HG02798 (cell line): Measurements from ENCODE around the gene TAF4B.
"Not testable (repeated sequence)": the region's sequence is repeated elsewhere in the genome, so short reads cannot be mapped to it uniquely, and the experiment has no call there.

Experiments
- ATAC-seq: cut with Tn5 transposase; IDR thresholded peaks from one replicate; pipeline ENCODE4 v1.9.1; 2021; ENCODE audit warnings: mild to moderate bottlenecking; ENCODE audit not compliant: unreplicated experiment, poor library complexity

Gene TAF4B

DNA sequence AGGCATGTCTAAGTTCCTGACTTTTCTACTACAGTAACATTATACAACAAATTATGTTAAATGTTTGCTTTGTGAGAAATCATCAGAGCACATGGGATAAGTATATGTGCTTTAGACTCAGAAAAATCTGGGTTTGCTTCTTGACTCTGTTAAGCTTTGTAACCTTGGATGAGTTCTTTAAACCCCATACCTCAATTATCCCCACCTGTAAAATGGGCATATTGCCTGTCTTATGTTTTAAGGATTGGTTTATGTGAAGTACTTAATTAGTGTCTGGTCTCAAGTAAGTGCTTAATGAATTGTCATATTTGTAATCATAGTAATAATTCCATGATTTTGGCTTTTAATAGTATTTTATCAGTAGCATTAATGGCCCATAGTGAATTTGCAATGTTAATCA is 135.8 kb downstream of the TAF4B start:
- ATAC-seq, result no peak

DNA sequence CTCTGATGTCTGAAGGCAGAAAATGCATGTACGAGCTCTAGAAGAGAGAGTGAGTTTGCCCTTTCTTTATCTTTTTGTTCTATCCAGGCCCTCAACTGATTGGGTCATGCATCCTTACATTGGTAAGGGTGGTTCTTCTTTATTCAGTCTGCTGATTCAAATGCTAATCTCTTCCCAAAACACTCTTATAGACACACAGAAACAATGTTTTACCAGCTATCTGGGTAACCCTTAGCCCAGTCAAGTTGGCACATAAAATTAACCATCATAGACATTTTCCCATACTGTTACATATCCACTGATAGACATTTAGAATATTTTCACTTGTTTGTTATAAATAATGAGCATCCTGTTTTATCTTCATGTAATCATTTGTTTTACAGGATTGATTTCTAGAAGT is 141.2 kb downstream of the TAF4B start:
- no peak for ATAC-seq

DNA sequence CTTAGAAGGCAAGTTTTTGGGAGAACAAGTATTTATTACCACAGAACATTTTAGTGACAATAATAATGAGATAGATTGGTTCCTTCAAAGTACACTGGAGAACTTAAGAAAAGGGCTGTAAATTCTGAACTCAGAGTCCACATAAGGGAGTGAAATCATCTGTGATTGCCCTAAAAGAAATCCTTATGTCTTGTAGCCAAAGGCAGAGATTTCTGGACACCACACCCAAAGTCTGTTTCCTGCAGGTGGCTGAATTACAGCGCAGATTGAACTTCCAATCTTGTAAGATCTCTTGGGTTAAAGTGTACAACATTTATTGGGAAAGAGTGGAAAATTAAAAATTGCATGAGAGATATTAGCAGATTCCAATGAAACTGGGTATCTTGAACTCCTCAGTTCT is 143.8 kb downstream of the TAF4B start:
- ATAC-seq, result no peak

DNA sequence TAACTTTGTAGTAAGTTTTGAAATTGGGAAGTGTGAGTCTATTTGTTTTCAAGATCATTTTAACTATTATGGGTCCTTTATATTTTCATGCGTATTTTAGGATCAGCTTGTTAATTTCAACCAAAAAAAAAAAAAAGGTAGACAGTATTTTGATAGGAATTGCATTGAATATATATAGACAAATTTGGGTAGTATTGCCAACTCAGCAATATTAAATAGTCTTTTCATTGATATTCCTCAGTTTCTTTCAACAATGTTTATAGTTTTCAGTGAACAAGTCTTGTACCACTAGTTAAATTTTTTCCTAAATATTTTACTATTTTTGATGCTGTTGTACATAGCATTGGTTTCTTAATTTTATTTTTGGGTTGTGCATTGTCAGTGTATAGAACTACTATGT is 149.9 kb downstream of the TAF4B start:
- no peak for ATAC-seq

DNA sequence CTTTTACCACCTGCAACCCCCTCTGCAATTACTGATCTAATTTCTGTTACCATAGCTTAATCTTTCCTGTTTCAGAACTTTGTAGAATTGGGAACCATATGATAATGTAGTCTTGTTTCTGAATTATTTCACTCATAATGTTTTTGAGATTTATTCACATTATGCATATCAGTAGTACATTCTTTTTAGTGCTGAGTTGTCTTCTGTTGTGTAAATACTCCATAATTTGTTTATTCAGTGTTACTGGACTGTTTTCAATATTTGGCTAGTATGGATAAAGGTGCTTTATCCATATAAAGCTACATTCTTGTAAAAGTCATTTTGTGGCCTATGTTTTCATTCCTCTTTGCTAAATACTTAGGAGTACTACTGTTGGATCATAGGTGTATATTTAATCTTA is 152.5 kb downstream of the TAF4B start:
- no peak for ATAC-seq

DNA sequence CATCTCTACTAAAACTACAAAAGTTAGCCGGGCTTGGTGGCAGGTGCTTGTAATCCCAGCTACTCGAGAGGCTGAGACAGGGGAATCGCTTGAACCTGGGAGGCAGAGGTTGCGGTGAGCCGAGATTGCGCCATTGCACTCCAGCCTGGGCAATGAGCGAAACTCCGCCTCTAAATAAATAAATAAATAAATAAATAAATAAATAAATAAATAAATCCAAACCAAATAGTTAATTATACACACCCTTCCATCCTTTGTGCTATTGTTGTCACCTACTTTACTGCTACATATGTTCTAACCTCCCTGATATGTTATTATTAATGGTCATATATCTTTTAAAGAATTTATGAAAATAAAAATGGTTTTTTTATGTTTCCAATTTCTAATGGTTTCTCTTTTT is 155.3 kb downstream of the TAF4B start:
- not testable (repeated sequence) for ATAC-seq

DNA sequence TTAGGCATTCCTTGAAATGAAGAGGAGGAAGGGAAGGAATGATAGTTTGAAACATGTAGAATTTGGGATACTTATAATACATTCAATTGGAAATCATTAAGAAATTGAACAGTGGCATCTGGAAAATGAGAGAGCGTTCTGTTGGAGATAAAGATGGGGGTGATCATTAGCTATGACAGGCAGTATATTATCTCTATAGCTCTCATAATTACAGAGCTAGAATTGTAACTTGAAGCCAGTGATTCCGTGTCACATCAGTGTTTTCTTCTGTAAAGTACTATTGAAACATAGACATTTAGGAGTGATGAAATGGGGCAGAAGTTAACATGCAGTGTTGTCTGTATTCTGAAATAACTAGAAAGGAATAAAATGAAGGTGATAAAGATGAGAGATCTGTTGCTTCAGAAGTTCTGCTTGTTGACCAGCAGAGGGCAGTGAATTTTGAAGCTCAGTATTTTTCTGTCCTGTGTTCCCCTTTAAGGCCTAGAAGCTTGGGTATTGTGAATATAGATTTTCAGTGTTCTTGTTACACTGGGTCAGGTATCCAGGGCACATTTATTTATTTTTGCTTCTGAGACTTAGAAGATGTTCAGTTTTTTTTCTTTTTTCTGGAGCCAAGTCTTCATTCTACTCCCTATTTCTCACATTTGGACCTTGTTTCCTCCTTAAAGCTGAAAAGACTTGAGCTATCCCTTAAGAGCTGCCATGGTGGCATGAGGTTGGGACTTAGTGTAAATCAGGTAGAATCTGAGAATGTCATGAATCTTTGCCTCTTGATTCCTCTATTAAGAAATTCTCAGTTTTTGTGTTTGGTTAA is 157.4 kb downstream of the TAF4B start:
- peak; percentile 84 for ATAC-seq

DNA sequence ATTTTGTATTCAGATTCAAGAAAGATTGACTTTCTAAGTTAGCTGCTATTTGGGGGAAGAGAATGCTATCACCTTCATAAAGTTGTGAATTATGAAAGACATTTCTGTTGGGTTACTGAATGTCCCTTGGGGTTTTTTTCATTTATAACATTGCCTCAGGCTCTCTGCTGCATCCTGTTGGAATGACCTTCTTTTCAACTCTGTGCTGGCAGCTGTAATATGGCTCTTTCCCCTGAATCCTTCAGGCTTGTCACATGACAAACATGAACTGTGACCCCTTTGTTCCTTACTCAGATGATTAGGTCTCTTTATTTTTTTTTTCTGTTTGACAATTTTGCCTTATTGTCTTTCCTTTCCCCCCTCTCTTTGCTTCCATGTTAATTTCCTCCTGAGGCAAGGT is 159.8 kb downstream of the TAF4B start:
- ATAC-seq, result no peak

DNA sequence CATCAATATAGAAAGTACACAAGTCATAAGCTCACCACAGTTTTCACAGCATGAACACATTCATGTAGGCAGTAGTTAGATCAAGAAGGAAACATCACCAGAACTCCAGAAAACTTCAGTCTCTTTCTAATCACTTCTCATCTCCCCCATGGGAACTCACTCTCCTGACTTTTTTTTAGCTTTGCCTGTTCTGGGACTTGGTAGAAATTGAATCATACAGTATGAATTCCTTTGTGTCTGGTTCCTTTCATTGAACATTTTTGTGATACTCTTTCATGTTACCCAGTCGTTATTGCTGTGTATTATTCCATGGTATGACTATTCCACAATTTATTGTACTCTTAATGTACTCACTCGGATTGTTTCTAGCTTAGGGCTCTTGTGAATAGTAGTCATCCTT is 160.2 kb downstream of the TAF4B start:
- ATAC-seq, result no peak

DNA sequence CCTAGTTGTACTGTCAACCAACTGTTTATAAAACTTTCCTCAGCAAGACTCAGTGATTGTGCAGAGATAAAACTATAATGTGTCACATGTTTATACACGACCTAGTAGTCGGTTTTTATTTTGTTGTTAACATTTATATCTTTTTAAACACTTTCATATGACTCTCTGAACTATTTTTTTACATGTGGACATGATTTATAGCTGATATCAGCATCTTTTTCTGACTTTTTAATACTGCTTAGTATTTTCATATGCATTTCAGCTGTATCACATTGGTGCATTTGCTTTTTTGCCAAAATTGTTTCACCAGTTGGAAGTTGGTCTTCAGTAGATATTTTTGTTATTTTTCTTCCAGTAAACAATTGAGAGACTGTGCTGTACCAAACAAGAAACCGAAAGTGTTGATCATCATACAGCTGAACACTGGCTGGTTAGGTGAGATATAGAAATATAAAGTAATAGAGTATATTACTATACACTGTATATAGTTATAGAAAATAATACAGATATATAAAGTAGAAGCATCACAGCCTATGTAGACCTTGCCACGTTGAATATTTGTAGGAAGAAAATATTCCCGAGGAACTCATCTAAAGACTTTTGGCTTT is 167.9 kb downstream of the TAF4B start:
- no peak for ATAC-seq

DNA sequence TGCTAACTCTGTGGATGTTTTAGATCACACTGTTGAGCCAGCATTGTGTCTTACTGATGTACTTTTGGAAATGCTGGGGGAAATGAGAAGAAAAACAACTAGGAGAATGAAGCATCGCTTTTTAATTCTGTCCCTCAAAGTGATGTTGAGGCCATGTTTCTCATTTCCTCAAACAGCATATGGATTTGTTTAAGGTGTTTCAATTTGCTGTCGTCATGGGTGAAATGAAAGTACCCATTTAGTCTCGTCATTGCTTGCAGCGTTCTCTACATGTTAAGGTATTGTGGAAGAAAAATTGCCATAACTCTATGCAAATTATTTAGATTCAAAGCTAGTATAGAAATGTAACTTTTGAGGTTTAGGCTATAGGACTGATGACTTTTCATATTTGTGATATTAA is 170.8 kb downstream of the TAF4B start:
- ATAC-seq, result peak; percentile 52

DNA sequence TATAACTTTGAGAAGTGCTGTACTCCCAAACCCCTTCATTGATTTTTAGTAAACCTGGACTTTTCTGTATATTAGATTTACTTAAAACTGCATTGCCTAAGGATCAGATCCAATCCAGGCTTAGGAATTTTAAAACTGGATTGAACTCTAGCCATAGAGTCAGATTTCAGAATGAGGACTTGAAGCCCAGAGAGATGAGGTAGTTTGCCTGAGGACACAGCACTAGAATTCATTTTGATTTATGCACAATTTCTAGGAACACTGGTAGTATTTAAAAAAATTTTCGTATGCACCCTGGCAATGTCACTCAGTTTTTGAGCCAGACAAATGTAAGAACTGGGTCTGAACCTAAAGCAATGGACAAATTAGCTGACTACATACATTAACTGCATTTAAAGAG is 177.2 kb downstream of the TAF4B start:
- no peak for ATAC-seq

DNA sequence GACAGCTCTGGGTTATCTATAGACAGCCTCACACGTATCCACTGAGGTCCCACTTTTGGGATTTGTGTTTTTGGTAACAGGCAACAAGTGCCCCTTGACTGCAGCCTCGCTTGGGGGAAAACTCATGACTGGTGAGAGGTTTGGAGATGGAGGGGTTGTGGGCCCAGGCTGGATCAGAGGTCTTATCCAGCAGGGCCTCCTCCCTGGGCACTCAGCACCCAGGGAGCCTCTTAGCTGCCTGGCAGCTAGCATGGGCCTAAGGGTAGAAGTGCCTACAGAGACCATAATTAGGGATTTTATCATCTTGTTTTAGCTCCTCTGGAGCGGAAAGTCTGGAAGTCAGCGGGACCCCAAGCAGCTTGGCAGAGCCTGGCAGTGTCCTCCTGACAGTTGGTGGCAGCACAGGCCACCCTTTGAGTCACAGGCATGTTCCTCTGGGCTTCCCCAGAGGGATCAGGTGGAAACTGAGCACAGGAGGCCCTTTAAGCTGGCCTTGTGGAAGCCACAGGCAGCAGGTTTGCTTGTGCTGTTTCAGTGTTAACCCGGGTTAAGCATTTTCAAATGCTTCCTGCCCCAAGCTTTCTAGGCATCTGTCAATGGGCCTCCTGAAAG is 179.1 kb downstream of the TAF4B start:
- ATAC-seq, result peak; percentile 81

DNA sequence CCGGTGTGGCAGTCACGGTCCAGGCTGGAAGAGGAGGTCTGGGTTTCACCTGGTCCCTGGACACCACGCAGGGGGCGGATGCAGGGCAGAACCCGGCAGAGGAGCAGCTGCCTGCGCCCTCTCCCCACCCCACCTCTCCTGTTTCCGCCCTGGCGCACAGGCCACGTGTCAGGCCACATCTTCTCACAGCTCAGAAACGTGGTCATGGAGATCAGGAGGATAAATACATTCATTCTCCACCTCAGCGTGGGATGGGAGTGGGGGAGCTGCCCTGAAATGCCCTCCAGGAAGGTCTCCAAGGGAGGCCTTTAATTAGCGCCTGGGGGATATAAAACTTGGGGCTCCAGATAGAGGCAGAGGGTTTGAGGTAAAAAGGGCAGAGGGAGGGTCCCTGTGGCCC is 180.1 kb downstream of the TAF4B start:
- ATAC-seq, result no peak

DNA sequence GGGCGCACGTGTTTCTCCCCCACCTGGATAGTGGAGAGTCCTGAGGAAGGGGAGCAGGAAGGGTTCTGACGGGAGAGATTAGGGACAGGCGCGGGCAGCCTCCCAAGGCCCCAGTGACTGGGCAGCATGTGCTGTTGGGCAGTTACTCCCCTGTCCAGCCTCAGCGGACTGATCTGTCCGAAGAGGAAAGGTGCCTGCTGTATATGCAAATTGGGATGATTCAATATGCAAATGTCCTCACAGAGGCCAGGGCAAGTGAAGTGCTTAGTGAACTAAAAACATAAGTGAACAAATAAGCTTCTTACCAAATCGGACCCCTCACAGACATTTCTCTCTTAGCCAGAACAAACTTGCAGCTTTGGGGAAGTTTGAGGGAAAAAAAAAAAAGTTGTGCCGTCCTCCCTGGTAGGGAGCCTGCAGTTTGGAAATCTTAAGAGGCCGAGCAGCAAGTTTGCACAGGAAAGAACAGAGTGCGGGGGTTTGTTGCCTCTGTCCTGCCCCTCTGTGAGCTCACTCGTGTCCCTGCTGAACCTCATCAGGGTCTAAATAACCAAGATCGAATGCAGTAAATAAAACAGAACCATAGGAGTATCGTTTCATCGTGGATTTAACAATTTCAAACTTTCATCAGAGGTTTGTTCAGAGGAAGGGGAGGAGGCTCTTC is 180.7 kb downstream of the TAF4B start:
- no peak for ATAC-seq

DNA sequence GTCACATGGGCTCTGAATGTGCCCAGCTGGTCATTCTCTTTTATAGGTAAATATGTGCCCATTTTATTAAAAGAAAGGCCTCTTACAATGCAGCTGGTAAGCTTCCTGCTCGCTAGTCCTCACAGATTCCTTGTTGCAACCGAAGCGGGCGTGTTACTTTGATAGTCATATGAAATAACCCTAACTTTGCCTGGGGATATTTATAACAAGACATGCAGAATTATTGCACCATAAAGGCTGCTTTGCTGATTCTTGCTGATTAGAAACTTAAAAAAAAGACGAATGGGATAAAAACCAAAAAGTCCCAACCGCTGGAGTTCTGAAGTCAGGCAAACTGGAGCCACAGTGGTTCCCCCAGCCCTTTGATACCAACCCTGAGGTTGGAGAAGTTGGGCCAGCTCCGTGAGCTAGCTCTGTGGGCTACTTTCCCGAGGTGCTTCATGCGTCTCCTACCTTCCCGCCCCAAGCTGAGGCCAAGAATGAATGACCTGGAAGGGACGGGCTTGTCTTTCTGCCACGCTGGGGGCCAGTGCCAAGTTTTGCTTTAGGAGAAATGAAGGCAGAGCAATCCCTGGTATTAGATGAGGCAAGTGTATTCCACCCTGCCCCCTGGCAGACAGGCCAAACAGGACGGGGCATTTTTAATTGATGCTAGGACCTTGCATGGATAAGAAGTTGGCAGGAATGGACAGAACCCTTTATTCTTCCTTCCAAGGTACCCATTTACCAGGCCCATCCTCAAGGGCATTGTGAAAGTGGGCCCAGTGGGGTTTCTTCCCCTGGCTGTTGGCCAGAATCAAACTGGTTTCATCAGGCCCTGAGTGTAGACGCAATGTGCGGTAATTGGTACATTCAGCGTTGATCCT is 181.7 kb downstream of the TAF4B start:
- ATAC-seq, result no peak

DNA sequence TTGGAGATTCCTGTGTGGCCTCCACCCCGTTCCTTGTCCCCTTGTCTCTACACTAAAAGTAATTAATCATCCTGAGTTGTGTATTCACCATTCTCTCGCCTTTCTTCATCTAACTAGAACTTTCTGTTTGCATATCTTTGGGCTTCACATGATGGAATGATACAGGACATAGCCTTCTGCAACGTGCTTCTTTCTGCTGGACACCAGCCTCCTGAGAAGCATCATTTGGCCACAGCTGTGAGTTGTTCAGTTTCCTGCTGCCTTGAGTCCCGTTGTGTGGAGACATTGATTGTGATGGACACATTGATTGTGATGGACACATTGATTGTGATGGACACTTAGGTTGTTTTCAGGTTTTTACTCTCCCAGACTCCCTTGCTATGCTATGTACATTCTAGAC is 182.8 kb downstream of the TAF4B start:
- ATAC-seq, result no peak

DNA sequence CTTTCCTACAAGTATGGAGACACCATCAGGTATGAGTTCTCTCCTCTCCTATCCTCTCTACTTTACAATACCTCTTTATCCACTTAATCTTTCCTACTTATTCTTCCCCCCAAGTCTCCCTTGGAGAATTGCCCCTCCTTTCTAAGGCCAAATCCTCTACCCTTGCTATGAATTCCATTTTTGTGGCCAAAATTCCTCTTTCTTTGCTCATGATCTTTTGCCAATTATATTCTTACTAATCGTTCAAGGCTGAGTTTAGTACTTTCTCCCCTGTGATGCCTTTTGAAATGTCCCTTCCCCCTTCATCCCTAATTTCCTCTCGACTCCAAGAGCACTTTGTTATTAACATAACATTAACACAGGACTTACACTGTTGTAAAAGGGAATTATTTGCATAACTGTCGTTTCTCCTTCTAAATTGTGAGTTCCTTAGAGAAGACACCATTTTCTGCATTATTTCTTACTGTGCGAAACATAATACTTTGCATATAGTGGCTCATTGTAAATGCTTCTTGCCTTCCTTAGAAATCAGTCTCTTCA is 188.7 kb downstream of the TAF4B start:
- ATAC-seq, result no peak

DNA sequence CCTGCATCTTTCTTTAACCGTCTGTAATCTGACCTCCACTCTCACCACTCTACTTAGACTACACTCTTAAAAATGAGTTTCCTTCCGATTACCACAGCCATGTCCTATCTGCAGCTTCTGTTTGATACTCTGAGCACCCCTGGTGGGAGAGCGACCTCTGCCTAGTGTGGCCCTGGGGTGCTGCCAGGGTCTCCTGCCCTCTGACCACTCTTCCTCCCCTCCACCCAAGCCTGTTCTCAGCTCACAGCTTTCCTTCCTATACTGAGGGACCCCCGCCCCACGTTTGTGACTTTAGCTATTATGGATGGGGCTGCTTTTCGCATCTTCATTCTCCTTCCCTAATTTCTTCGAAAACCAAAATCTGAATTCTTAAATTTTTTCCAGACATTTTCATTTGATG is 189.4 kb downstream of the TAF4B start:
- no peak for ATAC-seq

DNA sequence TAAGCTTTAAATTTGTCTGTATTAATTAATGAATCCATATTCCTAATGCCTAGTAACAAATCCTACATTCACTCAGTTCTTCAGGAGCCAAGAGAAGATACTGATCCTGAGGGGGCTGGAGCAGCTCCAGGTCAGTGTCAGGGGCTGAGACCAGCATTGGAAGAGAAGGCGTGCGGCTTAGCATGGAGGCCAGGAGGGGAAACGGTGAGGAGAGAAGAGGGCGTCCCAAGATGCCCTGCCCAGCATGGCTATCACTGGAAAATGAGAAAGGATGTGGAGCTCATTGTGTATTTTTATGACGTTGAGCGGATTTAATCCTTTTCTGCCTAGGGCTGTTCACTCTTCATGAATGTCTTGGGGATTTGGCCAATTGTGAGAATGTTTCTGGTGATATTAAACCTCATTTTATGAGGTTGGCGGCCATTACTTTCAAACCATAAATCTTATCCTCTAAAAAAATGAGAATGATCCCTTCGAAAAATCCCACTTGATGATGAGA is 190.5 kb downstream of the TAF4B start:
- no peak for ATAC-seq
